Neural progenitor cell (in vitro differentiated cells): Measurements from ENCODE around the gene DNAAF5. TPM values are rescaled to one million over a fixed set of nuclear protein-coding genes. Genes with fewer than 3 reads are reported as not detected.

Experiments used
- DNase-seq: peaks from one replicate; pipeline ENCODE4 v3.0.0-alpha.2; 2016; ENCODE audit warnings: low spot score
- H2AFZ ChIP-seq: fragments of 200-600 bp; sonication (generic); replicated peaks from 2 replicates; pipeline ENCODE4 v1.6.1; 2016; ENCODE audit warnings: antibody characterized with exemption
- H3F3A ChIP-seq: fragments of 200-600 bp; sonication (generic); 2 replicates; pipeline ENCODE4 v1.6.1; 2016; ENCODE audit warnings: antibody characterized with exemption, low read depth
- H3K27ac ChIP-seq: fragments of 200-600 bp; sonication (generic); 2 replicates; pipeline ENCODE4 v1.5.1; 2016; ENCODE audit warnings: mild to moderate bottlenecking
- H3K27me3 ChIP-seq: fragments of 200-600 bp; sonication (generic); 2 replicates; pipeline ENCODE4 v1.6.1; 2016; ENCODE audit warnings: mild to moderate bottlenecking, moderate library complexity
- H3K36me3 ChIP-seq: fragments of 200-600 bp; sonication (generic); 2 replicates; pipeline ENCODE4 v1.5.1; 2016
- H3K4me1 ChIP-seq: fragments of 200-600 bp; sonication (generic); 2 replicates; pipeline ENCODE4 v1.6.1; 2016; ENCODE audit warnings: mixed run types
- H3K4me2 ChIP-seq: fragments of 200-600 bp; sonication (generic); 2 replicates; pipeline ENCODE4 v1.6.1; 2016
- H3K4me3 ChIP-seq: fragments of 200-600 bp; sonication (generic); 2 replicates; pipeline ENCODE4 v1.5.1; 2016
- H3K79me2 ChIP-seq: fragments of 200-600 bp; sonication (generic); 2 replicates; pipeline ENCODE4 v1.6.1; 2016; ENCODE audit warnings: low read depth
- H3K9ac ChIP-seq: fragments of 200-600 bp; sonication (generic); 2 replicates; pipeline ENCODE4 v1.6.1; 2016
- H3K9me3 ChIP-seq: fragments of 200-600 bp; sonication (generic); 2 replicates; pipeline ENCODE4 v1.5.1; 2016; ENCODE audit warnings: low read depth
- H4K20me1 ChIP-seq: fragments of 200-600 bp; sonication (generic); 2 replicates; pipeline ENCODE4 v1.6.1; 2016; ENCODE audit warnings: low read depth
- H3K27ac Mint-ChIP-seq: 3 replicates; pipeline ENCODE4 v1.8.0; 2021; ENCODE audit warnings: mixed read lengths
- H3K27me3 Mint-ChIP-seq: 2 replicates; pipeline ENCODE4 v1.8.0; 2022; ENCODE audit warnings: low read depth, mild to moderate bottlenecking, inconsistent platforms, moderate library complexity, mixed read lengths; ENCODE audit not compliant: insufficient read depth
- H3K36me3 Mint-ChIP-seq: 3 replicates; pipeline ENCODE4 v1.8.0; 2021; ENCODE audit warnings: mixed read lengths
- H3K4me1 Mint-ChIP-seq: 3 replicates; pipeline ENCODE4 v1.8.0; 2021; ENCODE audit warnings: mixed read lengths
- H3K4me3 Mint-ChIP-seq: 3 replicates; pipeline ENCODE4 v1.8.0; 2021; ENCODE audit warnings: mild to moderate bottlenecking, moderate library complexity, mixed read lengths
- H3K9me3 Mint-ChIP-seq: 3 replicates; pipeline ENCODE4 v1.8.0; 2020; ENCODE audit warnings: mixed read lengths
- CTCF ChIP-seq: fragments of 200-600 bp; sonication (generic); IDR thresholded peaks from 2 replicates; pipeline ENCODE4 v1.5.1; 2017; ENCODE audit warnings: antibody characterized with exemption, mild to moderate bottlenecking
- EZH2 ChIP-seq: fragments of 200-600 bp; sonication (generic); IDR thresholded peaks from 2 replicates; pipeline ENCODE4 v1.6.1; 2017; ENCODE audit warnings: antibody characterized with exemption, mild to moderate bottlenecking, moderate library complexity
- EZH2phosphoT487 ChIP-seq: fragments of 200-600 bp; sonication (generic); IDR thresholded peaks from 2 replicates; pipeline ENCODE4 v1.6.1; 2017; ENCODE audit warnings: antibody characterized with exemption
- total RNA-seq: library from RNA; depleted of rRNA; stranded (reverse); fragments of >200 nt; gene quantifications from 2 replicates; pipeline ENCODE4 v1.2.3, GENCODE V29; 2015; ENCODE audit warnings: low replicate concordance

The DNAAF5 gene
- total RNA-seq: 23.5 and 45.2 TPM in 2 replicates

- TF ChIP-seq EZH2 (no peak), CTCF (no peak), EZH2phosphoT487 (no peak)
- Mint-ChIP-seq H3K27ac (no peak within 1 kb of the TSS), H3K27me3 (peaks cover 5% of the 10 kb centered on the region), H3K36me3 (peaks cover 38% of the 10 kb centered on the region), H3K9me3 (peaks cover 30% of the 10 kb centered on the region), H3K4me3 (peak within 1 kb of the TSS; percentile 90), H3K4me1 (peaks cover 19% of the 10 kb centered on the region)
- peak within 1 kb of the TSS; percentile 76 for H3K4me2 ChIP-seq
- no peaks in the 10 kb centered on the region for H3K36me3 ChIP-seq
- peak within 1 kb of the TSS; percentile 96 for H3K4me3 ChIP-seq
- no peak within 1 kb of the TSS for H3K27ac ChIP-seq
- no peaks in the 10 kb centered on the region for H3F3A ChIP-seq
- H4K20me1 ChIP-seq: peaks cover 13% of the 10 kb centered on the region
- H3K4me1 ChIP-seq: no peaks in the 10 kb centered on the region
- H3K9ac ChIP-seq: peak within 1 kb of the TSS; percentile 37
- no peaks in the 10 kb centered on the region for H3K27me3 ChIP-seq
- H2AFZ ChIP-seq: peak within 1 kb of the TSS; percentile 90
- DNase-seq: peak; percentile 93
- no peaks in the 10 kb centered on the region for H3K9me3 ChIP-seq
- H3K79me2 ChIP-seq: peaks cover 31% of the 10 kb centered on the region
These were observed at the start of gene DNAAF5 for GRCh38 chr7:726084-726853. TSS of gene DNAAF5 (plus strand) at chr7:726699. CDS start at chr7:726721, 22 bp downstream.

- H2AFZ ChIP-seq: no peak overlapping the region
- no peaks in the 10 kb centered on the region for H3K27me3 ChIP-seq
- Mint-ChIP-seq H3K4me1 (no peaks in the 10 kb centered on the region), H3K9me3 (peaks cover 2% of the 10 kb centered on the region), H3K27ac (no peak overlapping the region), H3K4me3 (no peak overlapping the region), H3K27me3 (peaks cover 5% of the 10 kb centered on the region), H3K36me3 (peaks cover 16% of the 10 kb centered on the region)
- H3K9ac ChIP-seq: no peak overlapping the region
- H4K20me1 ChIP-seq: no peaks in the 10 kb centered on the region
- no peaks in the 10 kb centered on the region for H3K79me2 ChIP-seq
- TF ChIP-seq EZH2: no peak
- no peak for TF ChIP-seq EZH2phosphoT487
- TF ChIP-seq CTCF: no peak
- H3K4me2 ChIP-seq: no peak overlapping the region
- H3K36me3 ChIP-seq: no peaks in the 10 kb centered on the region
- no peaks in the 10 kb centered on the region for H3K9me3 ChIP-seq
- no peak overlapping the region for H3K4me3 ChIP-seq
- no peaks in the 10 kb centered on the region for H3K4me1 ChIP-seq
- no peaks in the 10 kb centered on the region for H3F3A ChIP-seq
- no peak for DNase-seq
- H3K27ac ChIP-seq: no peak overlapping the region
These were observed 49.5 kb upstream of the DNAAF5 start for GRCh38 chr7:676972-677385.

- TF ChIP-seq EZH2phosphoT487 (no peak), CTCF (no peak), EZH2 (no peak)
- Mint-ChIP-seq H3K27me3 (peaks cover 5% of the 10 kb centered on the region), H3K4me1 (no peaks in the 10 kb centered on the region), H3K27ac (no peak overlapping the region), H3K4me3 (no peak overlapping the region), H3K36me3 (peaks cover 23% of the 10 kb centered on the region), H3K9me3 (peaks cover 13% of the 10 kb centered on the region)
- H3F3A ChIP-seq: no peaks in the 10 kb centered on the region
- no peak overlapping the region for H3K4me2 ChIP-seq
- H3K79me2 ChIP-seq: no peaks in the 10 kb centered on the region
- no peaks in the 10 kb centered on the region for H3K36me3 ChIP-seq
- H3K4me1 ChIP-seq: no peaks in the 10 kb centered on the region
- no peak overlapping the region for H3K4me3 ChIP-seq
- no peak overlapping the region for H3K27ac ChIP-seq
- no peaks in the 10 kb centered on the region for H3K9me3 ChIP-seq
- no peak overlapping the region for H2AFZ ChIP-seq
- no peak for DNase-seq
- H4K20me1 ChIP-seq: no peaks in the 10 kb centered on the region
- no peak overlapping the region for H3K9ac ChIP-seq
- H3K27me3 ChIP-seq: no peaks in the 10 kb centered on the region
These were observed 45.9 kb upstream of the DNAAF5 start for GRCh38 chr7:680411-681127.
